GM19372 (cell line): Measurements from ENCODE around the gene IL6R.

ENCODE experiments used
- ATAC-seq: cut with Tn5 transposase; IDR thresholded peaks from one replicate; pipeline ENCODE4 v1.9.1; 2021; ENCODE audit warnings: mild to moderate bottlenecking, low read depth, moderate library complexity; ENCODE audit not compliant: unreplicated experiment

Gene IL6R

DNA sequence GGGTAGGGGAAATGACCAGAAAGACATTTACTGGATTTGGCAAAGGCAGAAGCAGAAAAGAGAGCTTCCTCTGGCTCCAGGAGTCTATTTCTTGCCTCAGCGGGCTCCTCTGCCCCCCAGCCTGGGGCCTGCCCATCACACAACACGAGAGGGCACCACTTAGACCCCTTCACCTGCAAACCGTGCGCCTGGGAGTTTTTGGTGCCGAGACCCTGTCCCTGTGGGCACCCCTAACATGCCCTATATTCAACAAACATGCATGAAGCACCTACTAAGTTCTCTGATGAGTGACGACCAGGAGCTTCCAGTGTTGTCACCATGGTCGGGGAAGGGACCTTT, 18.8 kb downstream of the IL6R start:
- ATAC-seq, result no peak

DNA sequence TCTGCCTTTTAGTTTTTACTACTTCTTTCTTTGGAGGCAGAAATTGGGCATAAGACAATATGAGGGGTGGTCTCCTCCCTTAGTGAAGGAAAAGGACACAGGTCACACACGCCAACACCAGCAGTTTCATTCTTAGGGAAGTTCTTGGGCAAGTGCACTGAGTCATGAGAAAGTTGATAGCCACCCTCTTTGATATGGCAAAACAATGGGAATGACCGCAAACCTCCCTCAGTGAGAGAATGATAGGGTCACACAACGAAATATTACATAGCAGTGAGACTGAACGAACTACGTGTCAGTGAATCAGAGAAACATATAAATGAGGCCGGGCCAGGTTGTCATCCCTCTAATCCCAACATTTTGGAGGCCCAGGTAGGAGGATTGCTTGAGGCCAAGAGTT, 20.0 kb downstream of the IL6R start:
- ATAC-seq, result no peak

DNA sequence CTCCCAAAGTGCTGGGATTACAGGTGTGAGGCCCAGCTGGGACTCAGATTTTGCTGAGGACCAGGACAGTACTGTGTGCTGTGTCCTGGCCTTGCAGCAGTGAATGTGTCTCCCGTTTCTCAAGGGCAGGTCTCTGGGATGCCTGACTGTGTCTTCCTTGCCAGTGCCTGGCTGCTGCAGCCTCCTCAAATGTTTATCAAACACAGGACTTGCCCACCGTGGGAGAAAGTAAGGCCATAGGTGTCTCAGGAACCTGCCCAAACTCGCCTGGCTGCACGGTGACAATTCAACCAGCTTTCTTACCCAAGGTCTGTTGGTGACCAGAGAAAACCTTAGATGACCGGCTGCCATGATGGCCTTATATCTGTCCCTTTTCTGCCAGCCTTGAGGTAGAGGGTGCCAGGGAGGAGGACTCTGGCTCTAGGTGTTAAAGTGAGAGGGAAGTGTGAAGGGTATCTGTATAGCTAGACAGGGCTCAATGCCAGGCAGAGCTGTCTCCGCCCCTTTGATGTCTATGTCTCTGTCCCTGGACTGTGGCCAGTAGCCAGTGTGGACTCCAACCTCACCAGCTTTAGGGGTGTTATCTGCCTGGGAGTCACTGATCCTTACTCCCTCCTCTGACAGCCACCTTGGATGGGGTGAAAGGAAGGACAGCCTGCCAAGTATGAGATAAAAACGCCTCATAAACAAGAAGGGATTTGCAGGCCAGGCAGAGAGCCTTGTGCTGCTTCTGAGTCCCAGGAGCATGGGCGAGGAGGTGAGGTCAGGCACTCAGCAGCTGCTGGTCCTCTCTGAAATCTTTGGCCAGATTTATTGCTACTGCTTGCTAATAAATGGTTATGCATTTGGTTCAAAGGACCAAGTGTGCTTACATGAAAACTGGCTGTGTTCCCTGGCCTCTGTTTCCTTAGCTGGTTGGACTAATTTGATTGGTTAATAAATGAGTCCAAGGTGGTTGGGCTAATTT, 22.3 kb downstream of the IL6R start:
- ATAC-seq, result no peak

DNA sequence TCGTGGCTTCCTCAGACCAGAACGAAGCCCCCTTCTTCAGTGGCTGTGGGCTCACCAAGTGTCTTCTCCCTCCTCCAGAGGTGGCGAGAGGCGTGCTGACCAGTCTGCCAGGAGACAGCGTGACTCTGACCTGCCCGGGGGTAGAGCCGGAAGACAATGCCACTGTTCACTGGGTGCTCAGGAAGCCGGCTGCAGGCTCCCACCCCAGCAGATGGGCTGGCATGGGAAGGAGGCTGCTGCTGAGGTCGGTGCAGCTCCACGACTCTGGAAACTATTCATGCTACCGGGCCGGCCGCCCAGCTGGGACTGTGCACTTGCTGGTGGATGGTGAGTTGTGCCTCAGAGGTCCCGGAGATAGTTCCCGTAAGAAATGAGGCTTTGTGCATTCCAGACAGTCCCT, 24.0 kb downstream of the IL6R start:
- no peak for ATAC-seq

DNA sequence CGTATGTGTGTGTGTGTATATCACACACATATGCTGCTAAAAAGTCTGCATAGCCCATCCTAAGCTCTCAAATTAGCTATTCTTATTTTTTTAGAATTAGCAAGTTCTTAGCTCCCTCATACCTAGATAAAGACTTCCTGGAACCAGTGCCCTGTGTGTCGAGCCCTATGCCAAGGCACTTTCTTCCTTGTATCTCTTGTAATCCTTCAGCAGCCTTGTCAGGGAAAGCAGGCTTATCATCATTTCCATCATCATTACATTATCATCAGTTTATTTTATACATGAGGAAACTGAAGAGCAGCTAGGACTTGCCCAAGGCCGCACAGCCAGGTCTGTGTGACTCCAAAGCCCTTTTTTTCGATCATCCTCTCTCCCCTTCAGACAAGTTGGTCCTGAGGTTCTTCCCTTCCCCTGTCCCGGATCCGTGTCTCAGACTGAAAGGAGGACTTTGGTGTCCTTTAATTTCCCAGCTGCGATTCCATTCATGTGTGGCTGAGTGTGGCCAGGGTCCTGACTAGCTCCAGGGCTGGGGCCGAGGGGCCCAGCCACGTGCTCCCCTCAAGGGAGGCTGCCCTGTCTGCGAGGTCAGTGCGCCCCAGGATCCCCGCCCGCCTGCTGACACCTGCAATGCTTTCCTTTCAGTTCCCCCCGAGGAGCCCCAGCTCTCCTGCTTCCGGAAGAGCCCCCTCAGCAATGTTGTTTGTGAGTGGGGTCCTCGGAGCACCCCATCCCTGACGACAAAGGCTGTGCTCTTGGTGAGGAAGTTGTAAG, 24.9 kb downstream of the IL6R start:
- no peak for ATAC-seq

DNA sequence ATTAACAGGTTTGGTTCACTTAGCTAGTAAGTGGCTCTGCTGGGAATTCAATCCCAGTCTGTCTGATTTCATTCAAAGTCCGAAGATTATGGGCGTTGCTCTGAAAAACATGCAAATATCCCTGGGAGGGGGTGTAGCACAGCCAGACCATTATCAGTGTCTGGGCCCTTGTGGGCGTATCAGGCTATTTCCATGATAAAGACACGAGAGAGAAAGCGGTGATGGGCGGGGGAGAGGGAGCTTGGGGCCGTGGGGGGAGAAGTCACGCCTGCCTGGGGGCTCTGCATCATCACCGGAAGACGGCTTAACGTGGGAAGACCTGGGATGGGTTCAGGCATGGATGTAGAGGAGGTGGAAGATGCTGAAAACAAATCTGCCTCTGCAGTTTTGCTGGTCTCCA, 25.8 kb downstream of the IL6R start:
- ATAC-seq, result no peak

DNA sequence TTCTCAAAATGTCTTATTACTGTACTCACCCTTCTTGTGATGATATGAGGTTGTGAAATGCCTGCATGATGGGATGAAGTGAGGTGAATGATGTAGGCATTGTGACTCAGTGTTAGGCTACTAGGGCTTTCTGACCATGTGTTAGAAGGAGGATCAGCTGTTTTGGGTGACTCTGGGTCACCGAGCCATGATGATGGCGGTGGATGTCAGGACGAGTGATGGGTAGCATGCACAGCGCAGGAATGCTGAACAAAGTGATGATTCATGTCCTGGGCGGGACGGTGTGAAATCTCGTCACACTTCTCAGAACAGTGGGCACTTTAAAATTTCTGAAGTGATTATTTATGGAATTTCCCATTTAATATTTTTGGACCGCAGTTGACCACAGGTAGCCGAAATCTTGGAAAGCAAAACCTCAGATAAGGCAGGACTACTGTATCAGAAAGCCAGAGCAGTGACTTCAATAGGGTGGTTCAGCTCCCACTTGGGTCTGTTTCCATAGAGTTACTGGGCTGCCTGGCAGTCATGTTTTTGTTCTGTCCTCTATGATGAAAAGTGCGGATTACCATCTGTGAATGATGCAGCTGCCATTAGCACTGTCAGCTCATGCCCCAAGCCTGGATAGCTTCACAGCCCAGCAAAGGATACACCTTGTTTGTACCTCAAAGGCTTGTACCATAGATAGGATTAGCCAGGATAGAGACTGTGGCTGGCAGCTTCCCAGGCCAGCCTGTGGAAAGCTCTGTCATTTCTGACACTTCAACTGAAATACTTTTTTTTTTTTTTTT, 26.6 kb downstream of the IL6R start:
- no peak for ATAC-seq

DNA sequence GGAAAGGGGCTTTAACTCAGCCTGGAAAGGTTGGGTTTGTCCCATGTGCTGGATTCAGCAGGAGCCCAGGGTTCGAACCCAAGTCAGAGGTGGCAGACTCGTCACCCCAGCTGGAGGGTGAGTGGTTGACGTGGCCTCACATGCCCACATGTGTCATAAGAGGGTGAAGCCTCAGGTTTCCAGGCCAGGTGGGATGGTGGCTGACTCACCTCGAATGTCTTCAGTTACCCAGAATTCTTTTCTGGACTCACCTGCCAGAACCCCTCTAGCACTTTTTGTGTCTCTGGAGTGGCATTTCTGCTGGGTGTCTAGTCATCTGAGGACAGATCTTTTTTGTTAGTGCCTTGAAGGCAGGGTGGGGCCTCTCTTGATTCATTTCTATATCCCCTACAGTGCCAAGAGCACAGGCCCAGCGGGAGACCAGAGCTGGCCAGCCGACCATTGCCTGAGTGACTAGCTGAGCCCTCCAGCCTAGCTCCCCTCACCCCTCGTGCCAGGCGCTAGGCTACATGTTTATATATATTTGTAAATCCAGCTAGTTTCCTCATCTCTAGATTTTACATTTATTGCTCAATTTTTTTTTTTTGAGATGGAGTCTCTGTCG, 28.1 kb downstream of the IL6R start:
- ATAC-seq, result no peak

DNA sequence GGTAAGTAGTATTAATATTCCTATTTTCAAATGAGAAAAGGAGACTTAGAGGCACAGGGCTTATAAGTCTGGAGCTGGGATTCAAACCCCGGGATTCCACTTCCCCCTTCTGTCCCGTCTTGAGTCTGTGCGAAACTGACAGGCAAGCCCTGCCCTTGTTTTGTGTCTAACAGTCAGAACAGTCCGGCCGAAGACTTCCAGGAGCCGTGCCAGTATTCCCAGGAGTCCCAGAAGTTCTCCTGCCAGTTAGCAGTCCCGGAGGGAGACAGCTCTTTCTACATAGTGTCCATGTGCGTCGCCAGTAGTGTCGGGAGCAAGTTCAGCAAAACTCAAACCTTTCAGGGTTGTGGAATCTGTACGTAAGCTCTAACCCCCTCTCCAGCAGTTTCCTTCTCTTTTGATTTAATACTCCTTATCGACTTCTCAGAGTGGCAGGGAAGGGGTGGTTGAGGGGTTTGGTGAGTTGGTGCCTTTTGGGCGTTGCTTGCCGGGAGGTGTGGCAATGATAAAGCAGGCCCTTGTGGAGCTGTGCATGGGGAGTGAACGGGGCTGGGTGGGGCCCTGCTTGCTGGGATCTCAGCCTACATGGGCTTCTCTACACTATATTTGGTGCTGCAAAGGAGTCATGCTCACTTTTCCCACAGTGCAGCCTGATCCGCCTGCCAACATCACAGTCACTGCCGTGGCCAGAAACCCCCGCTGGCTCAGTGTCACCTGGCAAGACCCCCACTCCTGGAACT, 29.4 kb downstream of the IL6R start:
- no peak for ATAC-seq

DNA sequence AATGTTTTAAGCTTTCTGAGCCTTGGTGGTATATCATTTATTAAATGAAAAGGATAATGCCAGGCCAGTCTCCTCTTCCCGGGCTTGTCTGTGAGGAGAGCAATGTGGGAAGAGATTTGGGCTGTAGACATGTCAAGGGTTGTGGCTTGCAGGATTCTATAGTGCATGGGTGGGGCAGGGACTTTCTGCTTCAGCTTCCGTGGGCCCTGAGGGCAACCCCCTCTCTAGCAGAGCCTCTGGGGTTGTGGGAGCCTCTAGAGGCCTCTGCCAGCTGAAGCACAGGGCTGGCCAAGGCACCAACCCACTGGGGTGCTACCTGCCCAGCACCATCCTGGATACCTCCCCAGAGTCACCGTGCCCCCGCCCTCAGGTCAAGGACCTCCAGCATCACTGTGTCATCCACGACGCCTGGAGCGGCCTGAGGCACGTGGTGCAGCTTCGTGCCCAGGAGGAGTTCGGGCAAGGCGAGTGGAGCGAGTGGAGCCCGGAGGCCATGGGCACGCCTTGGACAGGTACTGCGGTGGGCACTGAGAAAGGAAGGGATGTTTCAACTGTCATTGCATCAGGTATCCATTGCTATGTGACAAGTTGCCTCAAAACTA, 30.6 kb downstream of the IL6R start:
- ATAC-seq, result no peak

DNA sequence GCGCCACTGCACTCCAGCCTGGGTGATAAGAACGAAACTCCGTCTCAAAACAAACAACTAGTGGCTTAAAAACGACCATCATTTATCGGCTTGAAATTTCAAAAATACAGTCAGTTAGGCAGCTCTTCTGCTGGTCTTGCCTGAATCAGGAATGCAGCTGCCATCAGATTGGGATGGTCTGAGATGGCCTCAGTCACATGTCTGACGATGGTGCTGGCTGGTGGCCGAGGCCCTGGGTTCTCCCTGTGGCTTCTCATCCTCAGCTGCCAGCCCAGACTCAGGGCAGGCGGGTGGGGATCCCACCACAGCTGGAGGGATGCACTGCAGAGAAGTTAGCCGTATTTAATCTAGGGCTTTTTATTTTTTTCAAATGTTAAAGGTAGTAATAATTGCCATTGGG, 31.3 kb downstream of the IL6R start:
- ATAC-seq, result no peak

DNA sequence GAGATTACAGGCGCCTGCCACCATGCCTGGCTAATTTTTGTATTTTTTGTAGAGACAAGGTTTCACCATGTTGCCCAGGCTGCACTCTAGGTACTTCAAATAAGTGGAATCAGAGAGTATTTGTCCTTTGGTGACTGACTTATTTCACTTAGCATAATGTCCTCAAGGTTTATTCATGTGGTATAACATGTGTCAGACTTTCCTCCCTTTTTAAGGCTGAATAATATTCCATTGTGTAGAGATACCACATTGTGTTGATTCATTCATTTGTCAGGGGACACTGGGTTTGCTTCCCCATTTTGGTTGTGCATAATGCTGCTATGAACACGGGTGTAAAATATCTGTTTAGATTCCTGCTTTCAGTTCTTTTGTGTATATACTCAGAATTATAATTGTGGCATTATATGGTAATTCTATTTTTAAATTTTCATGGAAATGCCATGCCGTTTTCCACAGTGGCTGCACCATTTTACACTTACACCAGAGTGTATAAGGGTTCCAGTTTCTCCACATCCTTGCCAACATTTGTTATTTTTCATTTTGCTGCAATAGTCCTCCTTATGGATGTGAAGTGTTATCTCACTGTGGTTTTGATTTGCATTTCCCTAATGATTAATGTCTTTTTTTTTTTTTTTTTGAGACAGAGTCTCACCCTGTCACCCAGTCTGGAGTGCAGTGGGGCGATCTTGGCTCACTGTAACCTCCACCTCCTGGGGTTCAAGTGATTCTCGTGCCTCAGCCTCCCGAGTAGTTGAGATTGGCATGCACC, 35.1 kb downstream of the IL6R start:
- ATAC-seq, result no peak

DNA sequence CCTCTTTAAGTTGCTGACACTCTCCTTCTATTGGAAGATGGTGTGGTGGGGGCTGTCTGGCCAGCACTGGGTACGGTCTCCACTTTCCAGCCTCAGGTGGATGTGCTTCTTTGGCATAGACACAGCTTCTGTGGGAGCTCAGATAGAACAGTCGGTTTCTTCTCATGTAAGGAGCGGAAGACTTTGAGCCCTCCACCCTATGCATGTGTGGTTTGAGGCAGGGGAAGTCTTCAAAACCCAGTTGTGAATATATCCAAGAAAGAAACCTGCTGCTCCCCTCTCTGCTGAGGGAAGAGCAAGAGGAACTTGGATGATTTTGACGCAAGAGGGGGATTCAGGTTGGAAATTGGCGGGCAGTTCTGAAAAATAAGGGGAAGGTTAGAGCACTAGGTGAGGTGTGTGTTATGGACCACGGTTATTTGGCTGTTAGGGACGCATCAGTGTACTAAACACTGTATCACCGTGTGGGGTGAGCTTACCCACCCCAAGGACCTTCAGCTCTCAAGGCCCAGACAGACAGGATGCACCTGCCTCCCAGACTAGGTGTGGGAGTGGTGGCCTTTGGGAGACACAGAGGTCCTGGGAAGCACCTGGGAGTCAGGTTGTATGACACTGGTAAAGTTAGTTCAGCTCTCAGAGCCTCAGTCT, 36.2 kb downstream of the IL6R start:
- no peak for ATAC-seq

DNA sequence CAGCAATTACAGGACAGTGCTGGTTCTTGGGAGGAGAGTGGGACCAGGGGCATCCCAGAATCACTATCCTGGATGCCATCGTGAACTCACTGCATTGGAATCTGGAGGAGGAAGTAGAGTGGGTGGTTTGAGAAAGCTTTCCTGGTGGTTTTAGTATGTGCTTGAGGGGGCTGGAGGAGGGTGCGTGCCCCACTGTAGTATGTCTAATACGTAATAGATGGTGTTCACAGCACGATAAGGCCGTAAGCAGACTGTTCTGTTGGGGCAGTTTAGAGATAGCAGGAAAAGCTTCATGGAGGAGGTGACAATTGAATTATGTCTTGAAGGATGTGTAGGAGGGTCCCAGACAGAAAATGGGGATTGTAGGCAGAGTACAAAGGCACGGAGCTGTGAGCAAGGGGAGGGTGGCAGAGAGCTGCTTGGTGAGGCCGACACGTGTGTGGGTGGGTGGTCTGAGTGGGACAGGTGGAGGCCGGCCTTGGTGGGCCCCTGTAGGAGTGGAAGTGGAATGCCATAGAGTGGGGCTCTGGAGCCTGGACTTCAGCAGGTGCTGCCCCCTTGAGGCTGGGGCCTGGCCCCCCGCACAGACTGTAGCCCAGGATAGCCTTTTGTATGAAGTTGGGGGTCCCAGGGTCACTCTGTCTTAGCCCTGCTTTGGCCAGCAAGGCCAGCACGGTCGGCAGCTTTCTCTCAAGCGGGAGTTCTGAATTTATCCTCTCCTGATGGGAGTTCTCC, 37.0 kb downstream of the IL6R start:
- no peak for ATAC-seq

DNA sequence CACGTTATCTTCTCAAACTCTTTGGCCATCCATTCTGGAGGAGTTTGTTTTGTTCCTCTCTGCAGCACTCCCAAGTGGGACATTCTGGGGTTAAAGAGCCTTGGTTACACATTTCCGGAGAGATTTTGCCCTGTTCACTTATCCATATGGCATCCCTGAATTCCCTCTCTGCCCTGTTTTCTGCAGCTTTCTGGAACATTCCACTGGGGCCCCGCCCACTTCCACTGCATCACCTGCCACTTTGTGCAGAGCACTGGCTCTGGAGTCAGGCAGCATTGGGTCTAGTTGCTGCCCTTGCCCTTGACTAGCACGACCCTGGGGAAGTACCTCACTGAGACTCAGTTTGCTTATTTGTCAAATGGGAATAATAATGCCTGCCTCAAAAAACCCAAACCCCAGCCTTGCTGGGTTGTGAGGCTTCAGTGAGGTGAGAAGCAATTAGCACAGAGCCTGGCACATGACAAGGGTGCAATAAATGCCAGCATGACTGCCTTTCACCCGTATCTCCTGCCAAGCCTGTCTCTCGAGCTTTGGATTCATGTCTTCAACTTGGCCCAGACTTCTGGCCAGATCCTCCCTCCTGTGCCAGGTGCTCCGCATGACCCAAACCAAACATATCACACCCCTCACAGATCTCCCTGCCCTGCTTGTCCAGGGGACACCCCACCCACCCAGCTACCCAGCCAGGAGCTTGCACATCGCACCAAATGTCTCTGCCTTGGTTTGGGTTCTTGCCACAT, 38.3 kb downstream of the IL6R start:
- ATAC-seq, result no peak

DNA sequence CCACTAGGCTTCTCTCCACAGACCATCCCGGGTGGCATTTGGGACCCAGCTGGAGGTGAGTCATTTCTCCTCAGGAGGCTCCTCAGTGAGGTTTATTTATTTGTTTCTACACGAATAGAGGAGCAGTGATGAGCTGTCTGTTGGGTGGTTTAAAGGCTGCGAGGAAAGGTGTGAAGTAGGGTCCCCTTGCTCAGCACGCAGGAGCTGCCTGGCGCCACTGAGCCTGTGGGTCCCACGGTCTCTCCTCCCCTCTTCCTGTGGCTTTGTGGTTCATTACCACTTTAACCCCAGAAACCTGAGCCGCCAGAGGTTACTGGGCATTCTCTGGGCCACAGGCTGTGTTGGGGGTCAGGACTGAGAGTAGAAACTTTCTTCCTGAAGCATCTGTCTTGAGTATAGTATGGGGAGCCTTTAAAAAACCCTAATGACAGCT, 39.9 kb downstream of the IL6R start:
- no peak for ATAC-seq

DNA sequence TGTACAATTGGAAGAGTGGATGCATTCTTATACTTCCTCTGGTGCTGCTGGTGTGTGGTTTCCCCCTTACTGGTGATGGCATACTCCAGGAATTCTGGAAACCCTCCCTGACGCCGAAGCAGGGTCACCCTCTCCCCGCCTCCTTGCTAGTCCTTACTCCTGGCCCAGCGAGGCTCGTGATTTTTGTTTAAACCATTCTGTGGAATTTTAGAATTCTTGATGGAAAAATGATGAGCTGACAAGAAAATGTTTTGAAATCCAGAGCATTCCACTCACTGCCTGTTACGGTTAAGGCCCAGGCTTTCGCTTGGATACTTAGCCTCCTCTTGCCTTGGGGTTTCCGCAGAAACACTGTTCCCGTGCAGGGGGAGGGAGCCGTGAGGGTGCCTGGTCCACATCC, 41.1 kb downstream of the IL6R start:
- ATAC-seq, result no peak
